MG63 (cell line): ENCODE results near the gene MAP7D3. TPM values are rescaled to one million over a fixed set of nuclear protein-coding genes. Genes with fewer than 3 reads are reported as not detected.
"Not testable (repeated sequence)": the region's sequence is repeated elsewhere in the genome, so short reads cannot be mapped to it uniquely, and the experiment has no call there.

ENCODE experiments used
- DNase-seq: peaks from one replicate; pipeline ENCODE4 v3.0.0-alpha.2; 2020
- H3K27me3 ChIP-seq: fragments of 250-450 bp; sonication (Bioruptor Pico); 2 replicates; pipeline ENCODE4 v1.5.1; 2020; ENCODE audit warnings: mild to moderate bottlenecking, moderate library complexity
- H3K36me3 ChIP-seq: fragments of 250-450 bp; sonication (Bioruptor Pico); 2 replicates; pipeline ENCODE4 v1.5.1; 2020; ENCODE audit warnings: mild to moderate bottlenecking, moderate library complexity
- H3K4me3 ChIP-seq: fragments of 250-450 bp; sonication (Bioruptor Pico); 2 replicates; pipeline ENCODE4 v1.5.1; 2020; ENCODE audit warnings: mild to moderate bottlenecking, moderate library complexity
- H3K9me3 ChIP-seq: fragments of 250-450 bp; sonication (Bioruptor Pico); 2 replicates; pipeline ENCODE4 v1.5.1; 2020; ENCODE audit warnings: mild to moderate bottlenecking, moderate library complexity
- total RNA-seq: library from RNA; depleted of rRNA; stranded (reverse); fragments of >200 nt; shearing (Covaris generic); gene quantifications from 2 replicates; pipeline ENCODE4 v1.2.3, GENCODE V29; 2014; ENCODE audit warnings: low replicate concordance

MAP7D3 gene
- total RNA-seq, 1 experiment from 2014 or later, result 12.1 TPM

- Histone ChIP-seq H3K36me3 (no peaks in the 10 kb centered on the region), H3K4me3 (no peak overlapping the region), H3K27me3 (no peaks in the 10 kb centered on the region), H3K9me3 (no peaks in the 10 kb centered on the region)
- peak; percentile 11 for DNase-seq
Measured at GRCh38 chrX:136259543-136259942, 8.3 kb upstream of the MAP7D3 start.

- Histone ChIP-seq H3K27me3 (no peaks in the 10 kb centered on the region), H3K4me3 (no peak overlapping the region), H3K36me3 (no peaks in the 10 kb centered on the region), H3K9me3 (no peaks in the 10 kb centered on the region)
- no peak for DNase-seq
Measured at GRCh38 chrX:136258951-136259350, 7.8 kb upstream of the MAP7D3 start.

GRCh38 chrX:136256026-136256425 is 4.8 kb upstream of the MAP7D3 start:
- no peaks in the 10 kb centered on the region for H3K36me3 ChIP-seq
- H3K27me3 ChIP-seq, result no peaks in the 10 kb centered on the region
- H3K9me3 ChIP-seq, result no peaks in the 10 kb centered on the region
- H3K4me3 ChIP-seq, result no peak overlapping the region
- no peak for DNase-seq

- no peak overlapping the region for H3K4me3 ChIP-seq
- H3K36me3 ChIP-seq, result no peaks in the 10 kb centered on the region
- DNase-seq, result no peak
- H3K9me3 ChIP-seq, result no peaks in the 10 kb centered on the region
- no peaks in the 10 kb centered on the region for H3K27me3 ChIP-seq
Measured at GRCh38 chrX:136255541-136255940, 4.3 kb upstream of the MAP7D3 start.

GRCh38 chrX:136250191-136251040 is 784 bp downstream of the MAP7D3 start:
- no peaks in the 10 kb centered on the region for H3K9me3 ChIP-seq
- H3K27me3 ChIP-seq, result no peaks in the 10 kb centered on the region
- H3K4me3 ChIP-seq, result peak overlapping the region; percentile 74
- peak; percentile 20 for DNase-seq
- H3K36me3 ChIP-seq, result no peaks in the 10 kb centered on the region; the same call in 1 of the 2 replicates

- Histone ChIP-seq H3K36me3 (peaks cover 21% of the 10 kb centered on the region), H3K27me3 (no peaks in the 10 kb centered on the region), H3K9me3 (no peaks in the 10 kb centered on the region), H3K4me3 (no peak overlapping the region)
- DNase-seq, result no peak
Measured at GRCh38 chrX:136246201-136246600, 5.0 kb downstream of the MAP7D3 start.

GRCh38 chrX:136237849-136238248 is 13.4 kb downstream of the MAP7D3 start:
- not testable (repeated sequence) for H3K27me3 ChIP-seq

GRCh38 chrX:136237074-136237473 is 14.1 kb downstream of the MAP7D3 start:
- Histone ChIP-seq H3K9me3 (no peaks in the 10 kb centered on the region), H3K4me3 (no peak overlapping the region), H3K36me3 (peaks cover 51% of the 10 kb centered on the region), H3K27me3 (no peaks in the 10 kb centered on the region)
- no peak for DNase-seq

More at GRCh38 chrX:136237849-136238248, 13.4 kb downstream of the MAP7D3 start:
- not testable (repeated sequence) for H3K9me3 ChIP-seq, DNase-seq, H3K4me3 ChIP-seq
- H3K36me3 ChIP-seq, result peaks cover 51% of the 10 kb centered on the region

GRCh38 chrX:136228839-136229207 is 22.4 kb downstream of the MAP7D3 start:
- H3K9me3 ChIP-seq, result no peaks in the 10 kb centered on the region

GRCh38 chrX:136227948-136228838 is 23.0 kb downstream of the MAP7D3 start:
- Histone ChIP-seq H3K36me3 (peaks cover 38% of the 10 kb centered on the region), H3K27me3 (no peaks in the 10 kb centered on the region), H3K4me3 (no peak overlapping the region), H3K9me3 (no peaks in the 10 kb centered on the region)
- DNase-seq, result no peak

More at GRCh38 chrX:136228839-136229207, 22.4 kb downstream of the MAP7D3 start:
- Histone ChIP-seq H3K4me3 (no peak overlapping the region), H3K36me3 (peaks cover 39% of the 10 kb centered on the region), H3K27me3 (no peaks in the 10 kb centered on the region)
- DNase-seq, result no peak

- Histone ChIP-seq H3K27me3 (no peaks in the 10 kb centered on the region), H3K4me3 (no peak overlapping the region), H3K36me3 (peaks cover 39% of the 10 kb centered on the region), H3K9me3 (no peaks in the 10 kb centered on the region)
- no peak for DNase-seq
Measured at GRCh38 chrX:136227074-136227473, 24.1 kb downstream of the MAP7D3 start.

- H3K36me3 ChIP-seq, result peaks cover 37% of the 10 kb centered on the region
- H3K9me3 ChIP-seq, result no peaks in the 10 kb centered on the region
- H3K27me3 ChIP-seq, result no peaks in the 10 kb centered on the region
- no peak overlapping the region for H3K4me3 ChIP-seq
- DNase-seq, result no peak
Measured at GRCh38 chrX:136221851-136222513, 29.2 kb downstream of the MAP7D3 start.

GRCh38 chrX:136220951-136221350 is 30.2 kb downstream of the MAP7D3 start:
- Histone ChIP-seq H3K36me3 (peaks cover 35% of the 10 kb centered on the region), H3K9me3 (no peaks in the 10 kb centered on the region), H3K27me3 (no peaks in the 10 kb centered on the region), H3K4me3 (no peak overlapping the region)
- no peak for DNase-seq

- Histone ChIP-seq H3K36me3 (peaks cover 37% of the 10 kb centered on the region), H3K9me3 (no peaks in the 10 kb centered on the region), H3K27me3 (no peaks in the 10 kb centered on the region), H3K4me3 (no peak overlapping the region)
- no peak for DNase-seq
Measured at GRCh38 chrX:136220540-136220939, 30.7 kb downstream of the MAP7D3 start.

GRCh38 chrX:136219893-136220292 is 31.3 kb downstream of the MAP7D3 start:
- H3K36me3 ChIP-seq, result peaks cover 42% of the 10 kb centered on the region
- no peak overlapping the region for H3K4me3 ChIP-seq
- DNase-seq, result no peak
- H3K9me3 ChIP-seq, result no peaks in the 10 kb centered on the region
- no peaks in the 10 kb centered on the region for H3K27me3 ChIP-seq

GRCh38 chrX:136215559-136215958 is 35.6 kb downstream of the MAP7D3 start:
- Histone ChIP-seq H3K4me3 (no peak overlapping the region), H3K9me3 (no peaks in the 10 kb centered on the region), H3K27me3 (no peaks in the 10 kb centered on the region), H3K36me3 (peaks cover 30% of the 10 kb centered on the region)
- DNase-seq, result no peak

- Histone ChIP-seq H3K36me3 (peaks cover 23% of the 10 kb centered on the region), H3K4me3 (no peak overlapping the region), H3K9me3 (no peaks in the 10 kb centered on the region), H3K27me3 (no peaks in the 10 kb centered on the region)
- DNase-seq, result peak; percentile 66
Measured at GRCh38 chrX:136214551-136214950, 36.6 kb downstream of the MAP7D3 start.
